K562 (cell line): ENCODE measurements around the gene NR1H3. TPM values are rescaled to one million over a fixed set of nuclear protein-coding genes. Genes with fewer than 3 reads are reported as not detected.

Experiments used
- ATAC-seq: fragments of 200-7000 bp; cut with Tn5 transposase; 3 replicates; pipeline ENCODE4 v1.9.1; 2020; ENCODE audit warnings: moderate library complexity
- BruUV-seq: library from RNA; stranded (reverse); fragments of 400-500 nt; replicated peaks from 2 replicates; lab custom pipeline; 2021; lab: Mats Ljungman, UMichigan
- CTCF ChIA-PET: fragments of 300-600 bp; formaldehyde crosslinking; extraction: SDS; loops from one replicate; lab custom pipeline; 2021; ENCODE audit warnings: low intra/inter-chr PET ratio; lab: Yijun Ruan, JAX
- POLR2A ChIA-PET: fragments of 300-600, 350-650 bp; sonication (Branson Sonifier 250); formaldehyde crosslinking; extraction: SDS; loops from one replicate; lab custom pipeline; 2021; ENCODE audit warnings: antibody characterized with exemption, inconsistent platforms; lab: Yijun Ruan, JAX
- DNase-seq, 4 experiments: peaks; one replicate each; pipeline versions ENCODE4 v3.0.0 to v3.0.0-alpha.2; 2011 to 2018; ENCODE audit warnings: low spot score in 3 of 4, mixed read lengths in 3 of 4; ENCODE audit errors: extremely low read depth in 1 of 4
- FAIRE-seq: peaks from 2 replicates; lab custom pipeline; 2011; peaks lifted over from hg19 to GRCh38; lab: Jason Lieb, UNC
- H2AFZ ChIP-seq: 2 replicates; pipeline ENCODE4 v1.6.0; 2011; ENCODE audit warnings: low read depth, low read length, control low read depth, inconsistent platforms
- H3K27ac ChIP-seq: fragments of 200-600 bp; 3 replicates; pipeline ENCODE4 v1.8.0; 2011; ENCODE audit warnings: low read depth, mild to moderate bottlenecking, control low read depth, inconsistent platforms, low read length, moderate library complexity, mixed read lengths; ENCODE audit errors: extremely low read depth
- H3K27me3 ChIP-seq, 2 experiments: fragments of 300-600 bp in 1 of 2; 2 replicates in 1 of 2; 3 replicates in 1 of 2; pipeline versions ENCODE4 v1.6.0 to v1.8.0; 2011; ENCODE audit warnings: inconsistent platforms in 2 of 2, low read length in 2 of 2, mild to moderate bottlenecking in 1 of 2, mixed read lengths in 1 of 2, moderate library complexity in 1 of 2; ENCODE audit not compliant: control insufficient read depth in 2 of 2, insufficient read depth in 2 of 2
- H3K36me3 ChIP-seq: fragments of 300-600 bp; 3 replicates; pipeline ENCODE4 v1.8.0; 2011; ENCODE audit warnings: mild to moderate bottlenecking, low read length, inconsistent platforms; ENCODE audit not compliant: control insufficient read depth, insufficient read depth
- H3K4me1 ChIP-seq, 2 experiments: fragments of 200-600 bp in 1 of 2; replicated peaks in 1 of 2; 2 replicates in 1 of 2; 3 replicates in 1 of 2; pipeline versions ENCODE4 v1.5.1 to v1.8.0; 2011; ENCODE audit warnings: inconsistent platforms in 2 of 2, low read length in 2 of 2, mild to moderate bottlenecking in 1 of 2, mixed read lengths in 1 of 2, moderate library complexity in 1 of 2; ENCODE audit not compliant: control insufficient read depth in 2 of 2, insufficient read depth in 2 of 2
- H3K4me2 ChIP-seq: 2 replicates; pipeline ENCODE4 v1.6.1; 2011; ENCODE audit warnings: low read length, control low read depth, inconsistent platforms, mixed read lengths; ENCODE audit not compliant: insufficient read depth
- H3K4me3 ChIP-seq: fragments of 200-600 bp; sonication (generic), shearing (Covaris generic); 2 replicates; pipeline ENCODE4 v1.5.1; 2016; ENCODE audit warnings: control low read depth, inconsistent platforms
- H3K79me2 ChIP-seq: fragments of 200-600 bp; 3 replicates; pipeline ENCODE4 v1.8.0; 2011; ENCODE audit warnings: low read length, inconsistent platforms; ENCODE audit not compliant: control insufficient read depth, insufficient read depth
- H3K9ac ChIP-seq, 2 experiments: 2 replicates each; pipeline versions ENCODE4 v1.6.0 to v1.6.1; 2011; ENCODE audit warnings: low read depth in 2 of 2, low read length in 2 of 2, control low read depth in 1 of 2, inconsistent platforms in 1 of 2, mild to moderate bottlenecking in 1 of 2, mixed read lengths in 1 of 2; ENCODE audit not compliant: insufficient read depth in 1 of 2
- H3K9me1 ChIP-seq: one replicate; pipeline ENCODE4 v1.6.0; 2011; ENCODE audit warnings: inconsistent platforms, mild to moderate bottlenecking, low read length, moderate library complexity; ENCODE audit not compliant: control insufficient read depth, insufficient read depth
- H3K9me3 ChIP-seq: replicated peaks from 2 replicates; pipeline ENCODE4 v1.5.1; 2011; ENCODE audit warnings: low read depth, low read length, inconsistent platforms; ENCODE audit not compliant: control insufficient read depth, insufficient read depth
- H4K20me1 ChIP-seq: replicated peaks from 2 replicates; pipeline ENCODE4 v1.6.1; 2011; ENCODE audit warnings: low read length, inconsistent platforms, mixed read lengths; ENCODE audit not compliant: control insufficient read depth, insufficient read depth
- CREB3L1 ChIP-seq: fragments of 450-650 bp; IDR thresholded peaks from 2 replicates; pipeline ENCODE4 v1.6.1; 2014; ENCODE audit warnings: low read depth, mild to moderate bottlenecking, moderate library complexity, borderline replicate concordance
- E2F1 ChIP-seq: sonication (generic); formaldehyde crosslinking; IDR thresholded peaks from 2 replicates; pipeline ENCODE4 v1.8.1; 2023; ENCODE audit warnings: mild to moderate bottlenecking, missing genetic modification reagents, moderate library complexity
- MNT ChIP-seq, 2 experiments: fragments of 450-650 bp; conservative IDR thresholded peaks; 2 replicates each; pipeline ENCODE4 v1.6.1; 2017; ENCODE audit warnings: mild to moderate bottlenecking in 2 of 2, moderate library complexity in 2 of 2
- TEAD4 ChIP-seq, 2 experiments: sonication (generic) in 1 of 2; formaldehyde crosslinking in 1 of 2; IDR thresholded peaks; 2 replicates each; pipeline versions ENCODE4 v1.6.1 to v1.8.0; 2012 to 2022; ENCODE audit warnings: borderline replicate concordance in 1 of 2, inconsistent platforms in 1 of 2, low read length in 1 of 2, mild to moderate bottlenecking in 1 of 2, missing genetic modification reagents in 1 of 2
- ZNF277 ChIP-seq: fragments of 250-450 bp; sonication (Bioruptor Pico); IDR thresholded peaks from 2 replicates; pipeline ENCODE4 v1.8.0; 2022; ENCODE audit warnings: inconsistent platforms, mild to moderate bottlenecking, moderate library complexity, borderline replicate concordance
- ZNF639 ChIP-seq, 2 experiments: fragments of 200-800 bp in 1 of 2; sonication (Bioruptor generic) in 1 of 2; sonication (generic) in 1 of 2; formaldehyde crosslinking in 1 of 2; IDR thresholded peaks in 1 of 2; conservative IDR thresholded peaks in 1 of 2; 2 replicates each; pipeline versions ENCODE4 v1.5.0 to v1.6.1; 2016 to 2020; ENCODE audit warnings: missing compliant biosample characterization in 1 of 2, missing genetic modification characterization in 1 of 2, missing genetic modification reagents in 1 of 2
- WGBS: fragments of 100-300 bp; shearing (Covaris generic); methylation state at CpG from one replicate; pipeline ENCODE4 v1.1.6; 2016; ENCODE audit warnings: low coverage, mixed read lengths; ENCODE audit not compliant: insufficient coverage; ENCODE audit errors: missing lambda C conversion rate; 5-methylcytosine and 5-hydroxymethylcytosine counted together
- in situ Hi-C: fragments of 300-500 bp; cut with MboI; formaldehyde crosslinking; loops from 4 replicates; pipeline ENCODE4 v1.15.0; 2018; ENCODE audit warnings: inconsistent platforms, mixed read lengths
- intact Hi-C: fragments of 100-400 bp; cut with micrococcal nuclease; formaldehyde crosslinking; loops from 2 replicates; pipeline ENCODE4 v1.14.2; 2022
- polyA plus RNA-seq, 8 experiments: library from polyadenylated mRNA; depleted of rRNA in 4 of 8; stranded (reverse) in 5 of 8; unstranded in 3 of 8; fragments of >200 nt; fragmentation: Nextera tagmentation in 2 of 8; fragmentation: Illumina TruSeq in 1 of 8; extraction: Ambion mirVana in 2 of 8; extraction: Trizol in 1 of 8; gene quantifications; 2 replicates each; pipeline versions ENCODE4 v1.2.1 to v1.2.3, GENCODE V29; 2011 to 2014; ENCODE audit warnings: inconsistent platforms in 1 of 8, missing spikeins in 1 of 8
- total RNA-seq, 7 experiments: library from RNA; depleted of rRNA in 6 of 7; stranded (reverse); fragments of >200 nt in 6 of 7; fragmentation: Illumina TruSeq in 2 of 7; extraction: Trizol in 2 of 7; gene quantifications; 2 replicates each; pipeline versions ENCODE4 v1.2.1 to v1.2.3, GENCODE V29; 2011 to 2021; ENCODE audit warnings: low replicate concordance in 1 of 7

NR1H3 gene
- total and polyA plus RNA-seq, 9 of the 15 experiments (the other 6 are each of a cell fraction or from before 2014, with no cell fraction given): 8.2 to 26.0 (median 11.9) TPM

GRCh38 chr11:47268448-47269001 lies 10.7 kb downstream of the NR1H3 start (continued):
- TF ChIP-seq CREB3L1: no peak

GRCh38 chr11:47269002-47269828 lies 11.4 kb downstream of the NR1H3 start:
- peak; percentile 90 to 93 (median 91) for DNase-seq
- Histone ChIP-seq H4K20me1 (peaks cover 26% of the 10 kb centered on the region), H3K4me2 (peak overlapping the region; percentile 96), H3K27me3 (no peaks in the 10 kb centered on the region), H3K79me2 (peaks cover 40% of the 10 kb centered on the region), H3K9ac (peak overlapping the region; percentile 80 to 98), H3K36me3 (peaks cover 14% of the 10 kb centered on the region; the same call in 2 of the 3 replicates), H2AFZ (peak overlapping the region; percentile 97), H3K4me3 (peak overlapping the region; percentile 85), H3K9me3 (no peaks in the 10 kb centered on the region), H3K9me1 (peaks cover 11% of the 10 kb centered on the region), H3K4me1 (peaks cover 56 to 57% of the 10 kb centered on the region in 2 experiments), H3K27ac (peak overlapping the region; percentile 91)
- CTCF ChIA-PET: interaction anchor here (0.8 kb wide), 1 partner anchor 12 kb away, joined by 3 read pairs; no protein-coding TSS in a partner anchor
- intact Hi-C loops: loop anchor here (1.0 kb wide), 2 partner anchors 20 to 139 kb away; partner anchors contain the start of gene SLC39A13
- POLR2A ChIA-PET: no interaction called here
- in situ Hi-C loops: no loop called here
- ATAC-seq: peak; percentile 70
- TSS peak; percentile 93 for BruUV-seq
- WGBS: 2% methylated on average over 38 of the region's 52 CpGs
- FAIRE-seq: peak; percentile 78
- TF ChIP-seq E2F1 (CRISPR knock-in tag): peak; percentile 29; the same call in 1 of the 2 replicates
- TF ChIP-seq ZNF639 (CRISPR knock-in tag; conservative IDR thresholded peaks at IDR 0.05 in 1 of 2, IDR thresholded peaks at IDR 0.05 in 1 of 2): 0 out of 4 replicates have a peak, but pooled peaks of 1 of the 2 experiments have one; percentile 16
- TF ChIP-seq MNT (conservative IDR thresholded peaks at IDR 0.05): peak; percentile 80 to 88
- peak; percentile 49; the same call in 1 of the 2 replicates for TF ChIP-seq TEAD4 (IDR thresholded peaks at IDR 0.05; ENCODE audit: low read length)
- TF ChIP-seq TEAD4 (CRISPR knock-in tag; IDR thresholded peaks at IDR 0.05; ENCODE audit: borderline replicate concordance): no peak
- no peak for TF ChIP-seq ZNF277
